GM19025 (cell line): ENCODE data around the gene CKAP2.
"Not testable (repeated sequence)": the region's sequence is repeated elsewhere in the genome, so short reads cannot be mapped to it uniquely, and the experiment has no call there.

Source experiments
- ATAC-seq: cut with Tn5 transposase; IDR thresholded peaks from one replicate; pipeline ENCODE4 v1.9.1; 2021; ENCODE audit warnings: mild to moderate bottlenecking, low read depth, moderate library complexity; ENCODE audit not compliant: unreplicated experiment

The CKAP2 gene

GRCh38 chr13:52454820-52455676 lies at the start of gene CKAP2:
Gene CKAP2, plus strand, starts transcription at chr13:52455478. Its CDS starts 79 bp downstream, at chr13:52455557.
- peak; percentile 67 for ATAC-seq

DNA sequence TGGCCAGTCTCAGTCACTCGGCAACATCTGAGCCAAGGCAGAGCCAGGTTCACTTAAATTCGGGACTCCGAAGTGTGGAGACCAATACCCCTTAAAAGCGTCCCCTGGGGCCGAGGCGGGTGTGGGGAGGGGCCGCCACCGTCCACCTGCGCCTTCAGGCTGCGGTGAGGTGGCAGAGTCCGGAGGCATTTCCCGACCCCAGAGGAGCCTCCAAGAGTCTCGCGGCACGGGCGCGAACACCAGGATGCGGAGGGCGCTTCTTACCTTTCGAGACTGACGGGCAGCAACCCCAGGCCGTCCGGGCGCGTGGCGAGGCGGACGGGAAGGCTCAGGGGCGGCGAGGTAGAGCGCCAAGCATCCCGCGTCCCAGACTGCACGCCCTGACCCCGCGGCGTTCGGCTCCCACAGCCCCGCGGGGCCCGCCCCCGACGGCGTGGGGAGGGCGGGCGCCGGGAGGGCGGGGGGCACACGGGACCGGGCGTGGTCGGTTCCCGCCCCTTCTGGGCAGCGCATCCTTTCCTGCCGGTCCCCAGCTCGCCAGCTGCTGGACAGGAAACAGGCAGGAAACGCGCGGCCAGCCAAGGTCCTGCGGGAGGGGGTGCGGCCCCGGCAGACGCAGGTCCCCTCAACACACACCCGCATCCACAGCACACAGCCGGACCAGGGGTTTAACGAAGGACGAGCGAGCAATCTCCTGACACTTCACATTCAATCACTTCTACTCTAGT lies 49.3 kb upstream of the CKAP2 start, which contains the start of gene THSD1:
TSS of gene THSD1 (minus strand) at position 406 of the 728 bp plus-strand sequence. CDS start 3,572 bp downstream, outside the sequence.
- peak; percentile 56 for ATAC-seq

- no peak for ATAC-seq
Measured at GRCh38 chr13:52406629-52407028, 48.6 kb upstream of the CKAP2 start.

DNA sequence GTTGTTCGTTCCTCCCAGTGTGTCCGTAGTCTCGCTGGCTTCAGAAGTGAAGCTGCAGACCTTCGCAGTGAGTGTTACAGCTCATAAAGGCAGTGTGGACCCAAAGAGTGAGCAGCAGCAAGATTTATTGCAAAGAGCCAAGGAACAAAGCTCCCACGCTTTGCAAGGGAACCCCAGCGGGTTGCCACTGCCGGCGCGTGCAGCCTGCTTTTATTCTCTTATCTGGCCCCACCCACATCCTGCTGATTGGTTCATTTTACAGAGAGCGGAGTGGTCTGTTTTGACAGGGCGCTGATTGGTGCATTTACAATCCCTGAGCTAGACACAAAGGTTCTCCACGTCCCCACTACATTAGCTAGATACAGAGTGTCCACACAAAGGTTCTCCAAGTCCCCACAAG lies 47.8 kb upstream of the CKAP2 start:
- not testable (repeated sequence) for ATAC-seq

DNA sequence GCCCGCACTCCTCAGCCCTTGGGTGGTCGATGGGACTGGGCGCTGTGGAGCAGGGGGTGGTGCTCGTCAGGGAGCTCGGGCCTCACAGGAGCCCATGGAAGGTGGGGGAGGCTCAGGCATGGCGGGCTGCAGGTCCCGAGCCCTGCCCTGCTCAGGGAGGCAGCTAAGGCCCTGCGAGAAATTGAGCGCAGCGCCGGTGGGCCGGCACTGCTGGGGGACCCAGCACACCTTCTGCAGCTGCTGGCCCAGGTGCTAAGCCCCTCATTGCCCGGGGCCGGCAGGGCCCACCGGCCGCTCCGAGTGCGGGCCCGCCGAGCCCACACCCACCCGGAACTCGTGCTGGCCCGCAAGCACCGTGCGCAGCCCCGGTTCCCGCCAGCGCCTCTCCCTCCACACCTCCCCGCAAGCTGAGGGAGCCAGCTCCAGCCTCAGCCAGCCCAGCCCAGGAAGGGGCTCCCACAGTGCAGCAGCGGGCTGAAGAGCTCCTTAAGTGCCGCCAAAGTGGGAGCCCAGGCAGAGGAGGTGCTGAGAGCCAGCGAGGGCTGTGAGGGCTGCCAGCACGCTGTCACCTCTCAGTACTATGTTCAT lies 47.1 kb upstream of the CKAP2 start:
- not testable (repeated sequence) for ATAC-seq

- peak; percentile 99 for ATAC-seq
Measured at GRCh38 chr13:52411629-52412028, 43.6 kb upstream of the CKAP2 start.

DNA sequence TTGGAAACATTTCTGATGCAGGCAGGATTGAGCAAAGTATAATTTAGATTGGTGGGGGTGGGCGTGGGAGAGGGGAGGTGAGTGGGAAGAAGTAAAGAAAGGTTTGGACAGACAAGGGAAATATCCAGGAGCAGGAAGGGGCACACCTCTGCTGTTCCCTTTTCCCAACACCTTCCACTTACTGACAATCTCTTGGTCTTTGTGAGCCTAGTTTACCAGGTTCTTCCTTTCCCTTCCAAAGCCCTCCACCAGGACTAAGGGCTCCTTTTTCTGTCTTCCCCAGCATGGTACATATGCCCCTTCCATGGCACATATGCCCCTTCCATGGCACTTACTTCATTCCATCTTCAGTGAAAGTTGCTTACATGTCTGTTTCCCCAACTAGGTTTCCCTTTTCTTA lies 43.1 kb upstream of the CKAP2 start:
- ATAC-seq = no peak

DNA sequence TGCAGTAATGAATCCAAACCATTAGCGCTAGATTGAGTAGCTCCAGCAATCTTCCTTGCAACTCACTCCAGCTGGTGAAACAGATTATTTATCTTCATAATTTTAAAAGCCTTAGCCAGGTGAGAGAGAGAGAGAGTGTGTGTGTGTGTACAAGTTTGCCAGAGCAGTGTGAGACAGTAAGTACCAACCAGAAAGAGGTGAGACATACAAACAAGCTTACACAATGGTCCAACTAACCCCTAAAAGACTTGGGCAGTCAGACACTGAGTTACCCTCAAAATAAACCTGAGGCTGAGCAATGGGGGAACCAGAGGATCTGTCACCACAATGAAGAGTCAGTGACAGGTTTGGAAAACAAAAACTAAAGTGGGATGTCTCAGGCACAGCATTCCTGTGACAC lies 41.2 kb upstream of the CKAP2 start:
- no peak for ATAC-seq

GRCh38 chr13:52414963-52415362 lies 40.3 kb upstream of the CKAP2 start:
- no peak for ATAC-seq

DNA sequence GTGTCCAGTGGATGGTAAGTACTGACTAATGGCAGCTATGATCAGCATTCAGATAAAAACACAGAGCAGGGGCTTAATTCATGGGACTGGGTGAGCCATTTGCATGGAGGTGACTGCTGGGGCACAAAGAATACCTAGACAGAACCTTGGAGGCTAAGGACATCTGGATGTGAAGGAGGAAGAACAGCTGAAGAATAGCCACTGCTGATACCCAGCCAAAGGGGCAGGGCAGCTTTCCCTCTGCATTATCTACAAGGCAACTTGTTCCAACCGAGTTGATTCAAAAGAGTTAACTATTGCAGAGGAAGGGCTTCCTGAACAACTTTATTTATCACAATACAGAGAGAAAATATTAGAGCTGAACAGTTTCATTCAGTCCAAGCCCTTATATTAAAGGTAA lies 36.2 kb upstream of the CKAP2 start:
- ATAC-seq = no peak

DNA sequence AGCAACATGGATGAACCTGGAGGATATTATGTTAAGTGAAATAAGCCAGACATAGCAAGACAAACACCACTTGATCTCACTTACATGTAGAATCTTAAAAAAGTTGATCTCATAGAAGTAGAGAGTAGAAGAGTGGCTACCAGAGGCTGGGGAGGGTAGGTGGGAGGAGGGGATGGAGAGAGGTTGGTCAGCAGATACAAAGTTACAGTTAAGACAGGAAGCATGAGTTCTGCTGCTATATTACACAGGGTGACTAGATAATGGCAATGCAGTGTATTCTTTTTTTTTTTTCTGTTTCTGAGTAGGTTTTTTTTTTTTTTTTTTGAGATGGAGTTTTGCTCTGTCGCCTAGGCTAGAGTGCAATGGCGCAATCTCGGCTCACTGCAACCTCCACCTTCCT lies 34.1 kb upstream of the CKAP2 start:
- ATAC-seq = no peak

- no peak for ATAC-seq
Measured at GRCh38 chr13:52428295-52428694, 27.0 kb upstream of the CKAP2 start.

GRCh38 chr13:52432456-52432855 lies 22.8 kb upstream of the CKAP2 start:
- ATAC-seq = no peak

GRCh38 chr13:52446265-52446664 lies 9.0 kb upstream of the CKAP2 start:
- ATAC-seq = no peak

DNA sequence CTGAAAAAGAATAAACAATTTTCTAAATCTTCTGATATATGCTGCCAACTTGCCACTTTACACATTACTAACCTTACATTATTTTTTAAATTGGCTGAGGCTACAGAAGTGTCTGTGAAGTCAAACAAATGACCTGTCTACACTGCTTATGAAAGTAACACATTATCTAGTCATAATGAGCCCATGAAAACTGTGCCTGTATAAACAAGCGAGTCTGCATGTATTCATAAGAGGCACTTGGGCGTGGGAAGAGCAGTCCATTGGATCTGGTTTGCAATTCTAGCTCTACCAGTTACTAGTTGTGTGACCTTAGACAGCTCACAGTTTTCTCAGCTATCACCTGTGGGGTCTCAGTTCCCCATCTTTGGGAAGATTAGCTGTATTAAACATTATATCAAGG lies 7.9 kb upstream of the CKAP2 start:
- ATAC-seq = no peak

- no peak for ATAC-seq
Measured at GRCh38 chr13:52447815-52448552, 7.3 kb upstream of the CKAP2 start.

DNA sequence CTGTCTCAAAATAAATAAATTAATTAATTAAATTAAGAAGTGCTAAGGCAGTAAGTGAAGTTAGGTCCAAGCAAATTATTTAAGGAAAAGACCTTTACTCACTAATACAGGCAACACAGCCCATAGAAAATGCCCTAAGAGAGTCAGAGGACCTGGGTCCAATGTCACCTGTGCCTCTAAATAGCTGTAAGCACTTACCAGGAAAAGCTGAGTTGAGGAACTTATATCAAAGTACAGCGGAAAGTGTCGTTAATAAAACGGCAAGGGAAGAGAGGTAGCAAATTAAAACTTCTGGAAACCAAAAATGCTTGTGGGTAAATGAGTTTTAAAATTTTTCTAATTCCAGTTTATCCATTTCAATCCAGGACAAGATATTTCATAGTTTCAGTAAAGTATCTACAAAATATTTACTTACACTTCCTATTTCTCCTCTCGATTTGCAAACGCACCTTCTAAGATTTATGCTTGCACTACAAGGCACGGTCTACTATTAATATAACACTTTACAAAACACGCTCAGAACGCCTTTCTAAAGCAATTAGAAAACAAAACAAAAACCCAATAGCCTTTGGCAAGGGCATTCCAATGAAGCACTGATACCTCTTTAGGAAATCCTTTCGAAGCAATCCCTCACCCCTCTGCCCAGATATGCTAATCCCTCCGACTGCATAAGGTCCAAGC lies 5.8 kb upstream of the CKAP2 start:
- ATAC-seq = no peak

DNA sequence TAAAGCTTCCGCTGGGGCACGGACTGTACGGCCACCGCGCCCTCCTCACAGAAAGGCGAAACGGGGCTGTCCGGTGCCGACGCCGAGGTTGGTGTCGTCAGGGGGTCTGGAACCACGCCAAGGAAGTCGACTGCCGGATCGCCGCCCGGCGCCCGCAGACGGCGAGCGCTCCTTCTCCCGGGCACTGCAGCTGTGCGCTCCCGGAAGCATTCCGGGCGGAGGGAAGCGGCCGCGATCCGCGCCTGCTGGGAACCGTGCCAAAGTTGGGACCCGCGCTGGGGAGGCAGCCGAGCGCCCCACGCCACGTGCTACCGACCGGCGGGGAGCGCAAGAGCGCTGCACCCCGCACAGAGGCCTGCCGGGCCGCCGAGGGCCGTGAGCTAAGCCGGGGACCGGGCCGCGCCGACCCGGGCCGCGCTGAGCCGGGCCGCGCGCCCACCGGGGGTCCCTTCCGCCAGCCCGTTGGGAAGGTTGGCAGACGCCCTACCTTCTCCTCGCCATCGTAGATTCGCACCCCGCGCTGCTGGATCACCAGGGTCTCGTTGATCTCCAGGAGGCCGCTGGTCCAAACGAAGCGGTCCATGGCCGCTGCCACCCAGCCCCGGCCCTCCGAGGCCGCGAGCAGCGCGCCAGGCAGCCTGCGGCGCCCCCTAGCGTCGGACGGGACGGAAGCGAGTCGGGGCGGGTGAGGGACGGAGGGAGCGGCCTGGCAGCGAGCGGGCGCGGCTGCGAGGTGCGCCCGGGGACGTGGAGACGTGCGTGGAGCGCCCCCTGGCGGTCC lies 5.1 kb upstream of the CKAP2 start, which contains the start of gene VPS36:
TSS of gene VPS36 (minus strand) at position 623 of the 781 bp plus-strand sequence. CDS start at position 583, 40 bp downstream.
- peak; percentile 62 for ATAC-seq

DNA sequence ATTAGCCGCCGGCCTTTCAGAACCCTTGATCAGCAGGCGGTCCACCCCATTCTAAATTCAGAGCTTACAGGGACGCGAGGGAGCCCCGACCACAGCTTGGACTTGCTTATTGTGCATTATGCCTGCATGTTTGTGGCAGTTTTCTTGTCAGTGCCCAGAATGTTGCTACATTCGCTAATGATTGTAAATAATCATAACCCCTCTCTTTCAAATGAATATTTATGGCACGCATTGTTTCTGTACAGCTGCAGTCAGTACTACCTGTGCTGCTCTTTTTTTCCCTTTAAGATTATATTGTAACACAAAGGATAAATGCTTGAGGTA lies 4.5 kb upstream of the CKAP2 start:
- ATAC-seq = no peak
